ENCODE results near the gene ACSL3. TPM values are rescaled to one million over a fixed set of nuclear protein-coding genes. Genes with fewer than 3 reads are reported as not detected.

ACSL3 gene
- total RNA-seq, 1 donor from 2014 or later: 106 TPM

DNA sequence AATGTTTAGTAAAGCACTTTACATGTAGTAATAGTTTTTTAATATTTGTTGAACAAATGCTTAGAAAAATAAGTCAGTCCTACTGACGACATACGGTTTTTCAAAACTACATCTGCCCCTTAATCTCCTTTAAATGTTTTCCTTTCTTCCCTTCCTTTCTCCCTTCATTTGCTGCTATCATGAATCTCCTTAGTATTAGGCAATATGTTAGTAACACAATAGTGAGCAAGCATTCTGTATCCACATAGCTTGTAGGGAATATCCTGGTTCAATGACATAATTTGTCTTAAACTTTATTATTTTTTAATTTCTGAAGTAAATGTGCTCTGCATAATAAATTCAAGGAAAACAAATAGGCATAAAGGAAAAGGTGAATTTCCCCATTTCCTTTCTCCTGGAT is 79.1 kb downstream of the ACSL3 start:
- DNase-seq (ENCODE audit: low spot score): no peak
- Mint-ChIP-seq H3K27me3 (ENCODE audit: insufficient read depth, low read depth) (no peaks in the 10 kb centered on the region), H3K27ac (no peak overlapping the region), H3K4me1 (no peaks in the 10 kb centered on the region), H3K4me3 (no peak overlapping the region), H3K9me3 (peaks cover 12% of the 10 kb centered on the region), H3K36me3 (peaks cover 21% of the 10 kb centered on the region)
- TF ChIP-seq, protein P1, sequence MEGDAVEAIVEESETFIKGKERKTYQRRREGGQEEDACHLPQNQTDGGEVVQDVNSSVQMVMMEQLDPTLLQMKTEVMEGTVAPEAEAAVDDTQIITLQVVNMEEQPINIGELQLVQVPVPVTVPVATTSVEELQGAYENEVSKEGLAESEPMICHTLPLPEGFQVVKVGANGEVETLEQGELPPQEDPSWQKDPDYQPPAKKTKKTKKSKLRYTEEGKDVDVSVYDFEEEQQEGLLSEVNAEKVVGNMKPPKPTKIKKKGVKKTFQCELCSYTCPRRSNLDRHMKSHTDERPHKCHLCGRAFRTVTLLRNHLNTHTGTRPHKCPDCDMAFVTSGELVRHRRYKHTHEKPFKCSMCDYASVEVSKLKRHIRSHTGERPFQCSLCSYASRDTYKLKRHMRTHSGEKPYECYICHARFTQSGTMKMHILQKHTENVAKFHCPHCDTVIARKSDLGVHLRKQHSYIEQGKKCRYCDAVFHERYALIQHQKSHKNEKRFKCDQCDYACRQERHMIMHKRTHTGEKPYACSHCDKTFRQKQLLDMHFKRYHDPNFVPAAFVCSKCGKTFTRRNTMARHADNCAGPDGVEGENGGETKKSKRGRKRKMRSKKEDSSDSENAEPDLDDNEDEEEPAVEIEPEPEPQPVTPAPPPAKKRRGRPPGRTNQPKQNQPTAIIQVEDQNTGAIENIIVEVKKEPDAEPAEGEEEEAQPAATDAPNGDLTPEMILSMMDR (IDR thresholded peaks at IDR 0.05): no peak
- TF ChIP-seq EZH2 (IDR thresholded peaks at IDR 0.05): no peak
- TF ChIP-seq EZH2phosphoT487 (IDR thresholded peaks at IDR 0.05): no peak
- Histone ChIP-seq H4K20me1 (ENCODE audit: low read depth) (peaks cover 12% of the 10 kb centered on the region), H3K4me1 (no peaks in the 10 kb centered on the region), H3K9me3 (ENCODE audit: low read depth) (no peaks in the 10 kb centered on the region), H3K79me2 (ENCODE audit: low read depth) (no peaks in the 10 kb centered on the region), H3K27ac (no peak overlapping the region), H3K4me3 (no peak overlapping the region), H3K36me3 (peaks cover 13% of the 10 kb centered on the region), H3K4me2 (no peak overlapping the region), H3K27me3 (no peaks in the 10 kb centered on the region), H3F3A (ENCODE audit: low read depth) (peaks cover 13% of the 10 kb centered on the region), H3K9ac (no peak overlapping the region), H2AFZ (replicated peaks) (no peak overlapping the region)

DNA sequence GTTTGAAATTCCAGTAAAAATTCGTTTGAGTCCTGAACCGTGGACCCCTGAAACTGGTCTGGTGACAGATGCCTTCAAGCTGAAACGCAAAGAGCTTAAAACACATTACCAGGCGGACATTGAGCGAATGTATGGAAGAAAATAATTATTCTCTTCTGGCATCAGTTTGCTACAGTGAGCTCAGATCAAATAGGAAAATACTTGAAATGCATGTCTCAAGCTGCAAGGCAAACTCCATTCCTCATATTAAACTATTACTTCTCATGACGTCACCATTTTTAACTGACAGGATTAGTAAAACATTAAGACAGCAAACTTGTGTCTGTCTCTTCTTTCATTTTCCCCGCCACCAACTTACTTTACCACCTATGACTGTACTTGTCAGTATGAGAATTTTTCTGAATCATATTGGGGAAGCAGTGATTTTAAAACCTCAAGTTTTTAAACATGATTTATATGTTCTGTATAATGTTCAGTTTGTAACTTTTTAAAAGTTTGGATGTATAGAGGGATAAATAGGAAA is 80.7 kb downstream of the ACSL3 start:
- peaks cover 4% of the 10 kb centered on the region for H3K4me1 Mint-ChIP-seq
- Histone ChIP-seq H3K9me3 (ENCODE audit: low read depth) (no peaks in the 10 kb centered on the region), H3K4me2 (no peak overlapping the region), H4K20me1 (ENCODE audit: low read depth) (peaks cover 12% of the 10 kb centered on the region), H3K36me3 (peaks cover 6% of the 10 kb centered on the region), H3K4me1 (no peaks in the 10 kb centered on the region), H3K27me3 (no peaks in the 10 kb centered on the region), H3F3A (ENCODE audit: low read depth) (peaks cover 13% of the 10 kb centered on the region), H3K9ac (no peak overlapping the region), H3K4me3 (no peak overlapping the region), H2AFZ (replicated peaks) (no peak overlapping the region), H3K27ac (no peak overlapping the region), H3K79me2 (ENCODE audit: low read depth) (no peaks in the 10 kb centered on the region)
- TF ChIP-seq EZH2 (IDR thresholded peaks at IDR 0.05) (no peak), EZH2phosphoT487 (IDR thresholded peaks at IDR 0.05) (no peak)
- TF ChIP-seq, protein P1 (IDR thresholded peaks at IDR 0.05): no peak
- H3K4me3 Mint-ChIP-seq: no peak overlapping the region
- no peak overlapping the region for H3K27ac Mint-ChIP-seq
- H3K36me3 Mint-ChIP-seq: peaks cover 12% of the 10 kb centered on the region
- no peak for DNase-seq (ENCODE audit: low spot score)
- no peaks in the 10 kb centered on the region for H3K27me3 Mint-ChIP-seq (ENCODE audit: insufficient read depth, low read depth)
- H3K9me3 Mint-ChIP-seq: peaks cover 9% of the 10 kb centered on the region

DNA sequence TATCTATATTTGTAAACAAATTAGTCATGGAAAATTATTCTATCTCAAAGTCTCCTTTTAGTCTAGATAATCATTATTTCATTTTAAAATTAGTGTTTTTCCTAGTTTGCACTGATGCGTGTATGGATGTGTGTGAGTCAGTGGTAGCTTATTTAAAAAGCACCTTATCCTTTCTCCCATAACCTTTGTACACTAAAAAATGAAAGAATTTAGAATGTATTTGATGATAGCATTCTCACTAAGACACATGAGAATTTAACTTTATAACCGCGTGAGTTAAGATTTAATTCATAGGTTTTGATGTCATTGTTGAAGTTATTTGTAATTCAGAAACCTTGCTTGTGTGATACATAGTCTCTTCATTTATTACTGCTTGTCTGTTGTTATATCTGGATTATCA is 81.7 kb downstream of the ACSL3 start:
- H4K20me1 ChIP-seq (ENCODE audit: low read depth): peaks cover 12% of the 10 kb centered on the region
- Mint-ChIP-seq H3K27me3 (ENCODE audit: insufficient read depth, low read depth) (peaks cover 2% of the 10 kb centered on the region), H3K4me3 (no peak overlapping the region), H3K36me3 (peaks cover 3% of the 10 kb centered on the region), H3K4me1 (peaks cover 4% of the 10 kb centered on the region), H3K9me3 (peaks cover 3% of the 10 kb centered on the region), H3K27ac (no peak overlapping the region)
- peaks cover 13% of the 10 kb centered on the region for H3F3A ChIP-seq (ENCODE audit: low read depth)
- no peak for DNase-seq (ENCODE audit: low spot score)
- no peak overlapping the region for H3K4me3 ChIP-seq
- H3K4me1 ChIP-seq: no peaks in the 10 kb centered on the region
- no peaks in the 10 kb centered on the region for H3K79me2 ChIP-seq (ENCODE audit: low read depth)
- no peaks in the 10 kb centered on the region for H3K9me3 ChIP-seq (ENCODE audit: low read depth)
- no peak overlapping the region for H3K27ac ChIP-seq
- no peak overlapping the region for H2AFZ ChIP-seq (replicated peaks)
- H3K9ac ChIP-seq: no peak overlapping the region
- H3K27me3 ChIP-seq: no peaks in the 10 kb centered on the region
- TF ChIP-seq, protein P1 (IDR thresholded peaks at IDR 0.05): no peak
- TF ChIP-seq EZH2phosphoT487 (IDR thresholded peaks at IDR 0.05) (no peak), EZH2 (IDR thresholded peaks at IDR 0.05) (no peak)
- peaks cover 6% of the 10 kb centered on the region for H3K36me3 ChIP-seq
- H3K4me2 ChIP-seq: no peak overlapping the region
